HTR-8/SVneo (cell line): Measurements from ENCODE around the gene UBE2D4.
"Not testable (repeated sequence)": the region's sequence is repeated elsewhere in the genome, so short reads cannot be mapped to it uniquely, and the experiment has no call there.

ENCODE experiments used
- DNase-seq: peaks from one replicate; pipeline ENCODE4 v3.0.0; 2011; ENCODE audit warnings: low spot score, mixed read lengths; ENCODE audit not compliant: insufficient read length
- FAIRE-seq: peaks from 2 replicates; lab custom pipeline; 2011; peaks lifted over from hg19 to GRCh38; lab: Jason Lieb, UNC

UBE2D4 gene

DNA sequence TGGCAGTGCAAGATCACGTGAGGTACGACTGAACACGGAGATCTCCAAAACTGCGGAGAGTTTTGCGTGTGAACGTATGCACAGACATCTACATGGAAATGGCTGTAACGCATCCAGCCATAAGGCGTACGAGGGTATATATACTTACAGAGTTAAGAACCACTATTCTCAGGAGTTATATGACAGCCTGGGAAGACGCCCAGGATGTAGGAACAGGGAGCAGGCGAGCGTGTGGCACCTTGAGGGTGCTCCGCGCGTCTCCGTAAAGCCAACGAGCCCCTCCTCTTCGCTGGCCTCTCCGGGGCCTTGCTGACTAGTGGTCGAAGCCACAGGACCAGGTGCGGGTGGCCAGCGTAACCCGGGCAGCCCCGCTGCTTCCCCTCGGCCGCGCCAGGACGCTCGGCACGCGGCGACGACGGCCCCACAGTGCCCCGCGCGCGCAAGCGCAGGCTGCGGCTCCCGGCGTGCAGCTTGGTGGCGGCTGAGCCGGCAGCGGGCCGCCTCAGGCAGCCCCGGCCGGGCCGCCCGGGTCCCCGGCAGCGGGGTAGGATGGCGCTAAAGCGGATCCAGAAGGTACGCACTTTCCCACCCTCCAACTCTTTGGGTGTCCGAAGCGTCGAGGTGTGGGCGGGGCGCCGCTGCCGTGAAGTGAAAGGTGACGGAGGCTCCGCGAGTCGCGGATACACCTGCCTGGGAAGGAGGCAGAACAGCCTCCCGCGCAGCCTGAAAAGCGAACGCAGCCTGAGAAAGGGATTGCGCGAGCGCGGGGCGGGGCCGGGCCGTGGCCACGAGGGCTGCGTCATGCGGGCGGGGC, at the start of gene UBE2D4:
UBE2D4 (plus strand) TSS at position 453 of the 814 bp plus-strand sequence; CDS start at position 550, 97 bp downstream.
- FAIRE-seq (no peak), DNase-seq (peak; percentile 87)

DNA sequence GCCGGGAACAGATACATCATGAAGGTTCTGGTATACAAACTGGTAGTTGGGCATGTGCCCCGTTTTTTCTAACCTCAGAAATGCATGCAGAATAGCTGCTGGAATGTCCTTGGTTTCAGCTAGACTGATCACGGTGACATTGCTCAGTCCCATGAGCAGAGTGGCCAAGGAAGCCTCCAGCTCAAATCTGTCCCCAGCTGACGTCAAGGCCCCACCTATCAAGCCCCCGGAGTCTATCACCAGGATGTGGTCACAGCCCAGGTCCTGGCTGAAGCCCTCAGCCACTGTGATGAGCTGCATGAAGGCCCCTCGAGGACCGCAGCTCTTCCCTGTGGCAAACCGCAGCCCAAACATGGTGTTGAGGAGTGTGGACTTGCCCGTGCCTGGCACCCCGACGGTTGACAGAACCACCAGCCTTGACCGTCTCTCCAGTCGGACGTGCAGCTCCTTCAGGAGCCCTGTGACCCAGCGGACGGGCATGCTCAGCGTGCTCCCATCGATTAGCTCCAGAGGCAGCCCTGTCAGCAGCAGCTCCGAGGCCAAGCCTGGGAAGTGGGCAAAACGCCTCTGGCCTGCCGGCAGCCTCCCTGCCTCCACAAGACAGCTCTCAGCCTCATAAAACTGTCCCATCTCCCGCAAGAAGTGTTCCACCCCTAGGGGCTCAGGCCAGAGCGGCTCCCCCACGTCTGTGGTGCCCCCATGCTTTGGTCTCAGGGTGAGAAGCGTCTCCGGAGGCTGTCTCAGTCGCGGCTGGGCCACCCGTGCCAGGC, 49.1 kb upstream of the UBE2D4 start:
- FAIRE-seq (no peak), DNase-seq (no peak)

DNA sequence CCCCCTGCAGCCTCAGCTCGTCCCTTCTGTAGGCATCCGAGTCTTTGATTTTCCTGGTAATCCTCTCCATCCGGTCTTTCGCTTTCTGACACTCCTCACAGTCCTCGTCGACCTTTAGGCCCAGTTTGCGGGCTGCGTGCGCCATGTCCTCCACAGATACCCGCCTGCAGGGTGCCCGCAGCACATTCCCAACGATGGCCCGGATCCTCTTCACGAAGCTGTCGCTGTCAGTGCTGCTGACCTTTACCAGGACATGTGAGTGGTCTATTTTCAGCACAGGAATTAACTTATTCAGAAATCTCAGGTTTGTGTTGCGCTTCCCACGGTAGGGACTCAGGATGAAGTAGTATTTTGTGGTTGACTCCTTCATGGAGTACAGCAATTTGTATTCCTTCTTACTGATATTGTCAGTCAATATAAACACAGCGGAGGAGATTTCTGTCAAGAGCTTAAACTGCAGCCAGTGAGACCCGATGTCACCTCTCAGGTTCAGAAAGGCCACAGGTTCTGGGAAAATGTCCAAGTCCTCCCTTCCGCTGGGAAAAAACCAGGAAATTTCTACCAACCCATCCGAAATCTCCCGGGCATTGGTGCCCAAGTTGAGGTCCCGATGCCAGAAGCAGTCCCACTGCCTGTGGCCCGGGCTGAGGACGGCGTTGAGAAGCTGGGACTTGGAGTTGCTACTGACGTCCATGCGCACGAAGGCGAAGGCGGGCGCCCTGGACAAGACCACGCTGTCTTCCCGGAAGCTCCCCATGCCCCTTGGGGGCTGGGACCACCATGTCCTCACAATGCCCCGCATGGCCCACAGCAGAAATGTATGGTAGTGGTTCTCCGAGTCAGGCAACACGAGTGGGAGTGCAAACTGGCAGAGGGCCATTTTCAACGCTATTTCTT, 48.0 kb upstream of the UBE2D4 start:
- FAIRE-seq (no peak), DNase-seq (no peak)

DNA sequence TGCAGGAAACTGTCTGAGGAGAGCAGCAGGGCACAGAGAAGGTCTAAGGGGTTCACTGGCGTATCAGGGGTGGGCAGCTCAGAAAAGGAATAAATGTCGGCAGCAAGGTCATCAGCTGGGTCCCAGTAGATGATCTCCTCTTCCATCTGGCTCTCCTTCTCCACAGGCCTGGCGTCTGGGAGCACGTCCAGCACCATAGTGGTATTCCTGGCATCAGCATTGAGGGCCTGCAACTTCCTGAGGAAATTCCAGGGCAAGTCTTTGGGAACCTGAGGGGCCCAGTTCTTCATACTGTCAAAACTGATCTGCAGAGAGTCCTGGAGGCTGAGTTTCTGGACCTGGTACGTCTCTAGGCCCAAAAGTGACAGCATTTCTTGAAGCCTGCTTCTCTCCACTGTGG, 47.4 kb upstream of the UBE2D4 start:
- no peak for DNase-seq
- no peak for FAIRE-seq

DNA sequence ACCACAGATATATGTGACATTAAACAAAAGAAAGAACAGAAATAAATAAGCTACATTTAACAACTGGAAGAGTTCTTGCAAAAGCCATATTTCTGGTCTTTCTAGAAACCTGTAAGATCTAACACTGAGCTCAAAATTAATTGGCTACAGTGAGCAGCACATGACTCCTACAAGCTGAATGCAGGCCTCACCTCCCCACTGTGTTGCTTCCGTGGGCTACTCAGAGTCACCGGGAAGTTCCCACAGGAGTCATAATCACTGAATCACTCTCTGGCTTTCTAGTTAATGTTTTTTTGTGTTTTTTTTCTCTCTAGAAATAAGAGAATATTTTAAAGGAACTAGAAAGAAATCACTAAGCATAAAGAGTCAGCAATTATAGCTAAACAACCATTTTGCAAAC, 46.8 kb upstream of the UBE2D4 start:
- no peak for DNase-seq
- no peak for FAIRE-seq

DNA sequence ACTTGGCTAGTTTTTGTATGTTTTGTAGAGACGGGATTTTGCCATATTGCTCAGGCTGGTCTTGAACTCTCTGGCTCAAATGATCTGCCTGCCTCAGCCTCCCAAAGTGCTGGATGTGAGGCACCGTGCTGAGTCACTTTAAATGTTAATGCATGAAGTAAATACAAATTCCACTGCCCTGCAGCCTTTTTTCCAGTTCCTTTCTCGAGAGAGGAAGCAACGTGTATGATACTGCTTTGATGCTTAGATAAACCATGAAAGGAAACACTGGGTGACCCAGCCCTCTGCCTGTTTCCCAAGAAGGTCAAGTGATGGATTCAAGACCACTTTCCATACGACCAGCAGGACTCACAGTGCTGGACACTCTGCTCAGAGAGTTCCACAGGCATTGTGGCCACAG, 45.6 kb upstream of the UBE2D4 start:
- DNase-seq (no peak), FAIRE-seq (no peak)

DNA sequence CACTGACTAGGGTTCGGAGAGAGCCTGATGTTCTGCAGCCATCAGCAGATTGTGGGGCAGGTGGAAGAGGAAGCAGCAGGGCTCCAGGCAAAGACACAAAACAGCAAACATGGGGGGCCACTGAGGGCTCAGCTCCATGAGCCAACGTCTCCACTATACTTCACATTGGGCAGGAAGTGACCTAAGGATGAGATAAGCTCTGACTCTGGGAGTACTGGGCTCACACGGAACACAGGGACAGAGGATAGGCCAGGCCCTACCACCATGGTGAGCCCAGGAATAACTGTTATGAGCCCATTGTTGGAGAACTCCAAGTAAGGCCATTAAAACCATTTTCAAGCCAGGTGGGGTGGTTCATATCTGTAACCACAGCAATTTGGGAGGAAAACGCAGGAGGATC, 42.0 kb upstream of the UBE2D4 start:
- DNase-seq, result no peak
- no peak for FAIRE-seq

DNA sequence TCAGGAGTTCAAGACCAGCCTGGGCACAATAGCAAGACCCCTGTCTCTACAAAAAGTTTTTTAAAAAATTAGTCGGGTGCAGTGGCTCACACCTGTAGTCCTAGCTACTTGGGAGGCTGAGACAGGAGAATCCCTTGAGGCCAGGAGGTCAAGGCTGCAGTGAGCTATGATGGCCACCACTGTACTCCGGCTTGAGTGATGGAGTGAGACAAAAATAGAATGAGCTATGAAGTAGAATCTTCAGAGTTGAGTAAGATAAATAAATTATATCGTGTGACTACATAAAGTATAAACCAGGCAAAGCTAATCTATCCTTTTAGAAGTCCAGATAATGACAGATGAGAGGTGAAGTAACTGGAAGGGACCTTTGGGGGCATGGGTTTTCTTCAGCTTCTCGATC, 41.6 kb upstream of the UBE2D4 start:
- no peak for FAIRE-seq

DNA sequence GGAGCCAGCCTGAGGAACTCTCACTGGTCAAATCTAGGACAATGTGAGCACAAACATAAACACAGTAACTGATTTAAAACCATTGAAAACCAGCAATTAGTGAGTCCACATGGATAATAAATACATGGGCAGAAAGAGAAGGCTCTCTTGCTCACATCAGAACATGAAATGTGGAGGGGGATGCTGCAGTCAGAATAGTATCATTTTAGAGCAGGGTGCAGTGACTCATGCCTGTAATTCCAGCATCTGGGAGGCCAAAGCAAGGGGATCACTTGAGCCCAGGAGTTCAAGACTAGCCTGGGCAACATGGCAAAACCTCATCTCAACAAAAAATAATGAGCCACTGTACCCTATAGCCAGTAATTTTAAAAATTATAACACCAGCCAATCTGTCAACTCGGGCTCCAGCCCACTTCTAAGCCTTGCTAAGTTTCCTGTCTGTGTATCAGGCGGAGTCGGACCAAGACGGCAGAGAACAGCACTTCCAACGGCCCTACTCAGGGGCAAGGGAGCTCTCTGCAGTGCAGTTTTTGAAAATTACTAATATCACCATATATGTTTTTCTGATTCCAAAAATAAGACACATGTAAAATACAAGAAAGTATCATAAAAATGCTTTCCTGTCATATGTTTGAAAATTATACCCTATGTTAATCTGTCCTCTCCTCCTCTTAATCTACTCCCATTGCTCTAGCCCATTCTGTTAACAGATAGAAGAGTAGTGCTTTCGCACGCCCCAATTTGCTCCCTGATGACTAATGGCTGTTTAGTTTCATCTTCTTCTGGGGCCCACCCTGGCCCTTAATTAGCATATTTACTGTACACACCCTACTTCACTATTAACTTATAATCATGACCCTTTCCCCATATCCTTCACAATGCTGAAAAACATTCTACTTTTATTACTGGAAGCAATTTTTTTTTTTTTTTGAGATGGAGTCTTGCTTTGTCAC, 37.0 kb upstream of the UBE2D4 start:
- DNase-seq (no peak), FAIRE-seq (no peak)

More for the DNA sequence above, 41.6 kb upstream of the UBE2D4 start:
- no peak for DNase-seq

DNA sequence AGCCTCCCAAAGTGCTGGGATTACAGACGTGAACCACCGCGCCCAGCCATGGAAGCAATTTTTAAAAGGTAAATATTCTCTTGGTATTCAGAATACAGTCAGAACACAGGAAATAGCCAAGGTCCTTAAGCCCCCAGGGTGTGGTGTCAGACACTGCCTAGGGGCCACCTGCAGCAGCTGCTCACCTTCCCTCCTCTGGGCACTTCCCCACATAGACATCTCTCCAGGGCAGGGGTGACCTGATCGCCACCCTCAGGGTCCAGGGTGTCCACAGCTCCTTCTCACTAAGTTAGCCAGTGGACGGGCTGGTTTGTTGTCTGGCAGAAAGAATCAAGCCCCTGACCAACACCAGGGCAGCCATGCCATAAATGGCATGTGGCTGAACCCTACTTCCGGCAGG, 35.8 kb upstream of the UBE2D4 start:
- DNase-seq (no peak), FAIRE-seq (no peak)

DNA sequence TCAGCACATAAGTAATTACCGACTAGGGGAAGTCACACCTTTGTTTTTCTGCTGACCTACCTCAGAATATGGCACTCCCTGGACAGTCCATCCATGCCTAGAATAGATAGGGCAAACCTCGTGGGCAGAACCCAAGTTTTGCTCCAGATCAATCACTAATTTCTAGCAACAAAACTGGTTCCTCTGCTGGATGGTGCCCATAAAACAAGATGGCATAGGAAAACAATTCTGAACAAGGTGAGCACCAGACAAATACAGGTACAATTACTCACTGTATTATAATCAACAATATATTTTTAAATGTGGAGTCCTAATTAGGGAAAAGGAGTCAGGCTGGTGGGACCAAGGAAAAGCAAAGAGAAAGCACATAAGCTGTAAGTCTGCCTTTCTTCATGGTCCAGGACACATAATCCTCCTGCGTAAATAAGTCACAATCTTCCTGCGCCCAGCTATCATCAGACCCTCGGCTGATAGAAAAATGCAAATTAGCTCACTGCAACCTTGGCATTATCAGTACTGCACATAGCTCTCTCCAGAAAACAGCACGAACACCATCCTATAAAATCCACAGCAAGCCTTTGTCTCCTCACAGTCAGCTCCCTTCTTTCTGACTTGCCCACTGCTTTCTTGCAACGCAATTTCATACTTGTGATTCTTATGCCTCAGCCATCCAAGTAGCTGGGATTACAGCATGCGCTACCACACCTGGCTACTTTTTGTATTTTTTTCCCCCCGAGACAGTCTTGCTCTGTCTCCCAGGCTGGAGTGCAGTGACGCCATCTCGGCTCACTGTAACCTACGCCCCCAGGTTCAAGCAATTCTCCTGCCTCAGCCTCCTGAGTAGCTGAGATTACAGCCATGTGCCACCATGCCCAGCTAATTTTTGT, 34.9 kb upstream of the UBE2D4 start:
- FAIRE-seq, result no peak

DNA sequence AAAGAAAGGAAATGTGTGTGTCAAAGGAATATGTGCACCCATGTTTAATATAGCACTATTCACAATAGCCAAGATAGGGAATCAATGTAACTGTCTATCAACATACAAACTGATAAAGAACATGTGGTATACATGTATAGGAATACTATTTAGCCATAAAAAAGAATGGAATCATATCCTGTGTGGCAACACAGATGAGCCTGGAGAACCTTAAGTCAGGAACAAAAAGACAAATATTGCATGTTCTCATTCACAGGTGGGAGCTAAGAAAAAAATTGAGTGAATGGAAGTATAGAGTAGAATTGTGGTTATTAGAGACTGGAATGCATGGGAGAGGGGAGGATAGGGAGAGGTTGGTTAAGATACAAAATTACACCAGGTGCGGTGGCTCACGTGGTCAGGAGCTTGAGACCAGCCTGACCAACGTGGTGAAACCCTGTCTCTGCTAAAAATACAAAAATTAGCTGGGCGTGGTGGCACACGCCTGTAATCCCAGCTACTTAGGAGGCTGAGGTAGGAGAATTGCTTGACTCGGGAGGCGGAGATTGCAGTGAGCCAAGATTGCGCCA, 30.3 kb upstream of the UBE2D4 start:
- DNase-seq (no peak), FAIRE-seq (no peak)

More for the DNA sequence above, 34.9 kb upstream of the UBE2D4 start:
- DNase-seq, result no peak

DNA sequence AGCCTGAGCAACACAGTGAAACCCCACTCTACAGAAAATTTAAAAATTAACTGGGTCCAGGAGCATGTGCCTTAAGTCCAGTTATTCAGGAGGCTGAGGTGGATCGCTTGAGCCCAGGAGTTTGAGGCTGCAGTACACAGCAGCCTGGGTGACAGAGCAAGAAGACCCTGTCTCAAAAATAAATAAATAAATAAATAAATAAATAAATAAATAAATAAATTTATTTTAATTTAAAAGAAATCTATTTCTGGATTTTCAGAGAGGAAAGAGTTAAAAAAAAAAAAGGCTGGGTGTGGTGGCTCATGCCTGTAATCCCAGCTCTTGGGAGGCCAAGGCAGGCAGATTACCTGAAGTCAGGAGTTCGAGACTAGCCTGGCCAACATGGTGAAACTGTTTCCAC, 27.7 kb upstream of the UBE2D4 start:
- FAIRE-seq, DNase-seq: not testable (repeated sequence)

DNA sequence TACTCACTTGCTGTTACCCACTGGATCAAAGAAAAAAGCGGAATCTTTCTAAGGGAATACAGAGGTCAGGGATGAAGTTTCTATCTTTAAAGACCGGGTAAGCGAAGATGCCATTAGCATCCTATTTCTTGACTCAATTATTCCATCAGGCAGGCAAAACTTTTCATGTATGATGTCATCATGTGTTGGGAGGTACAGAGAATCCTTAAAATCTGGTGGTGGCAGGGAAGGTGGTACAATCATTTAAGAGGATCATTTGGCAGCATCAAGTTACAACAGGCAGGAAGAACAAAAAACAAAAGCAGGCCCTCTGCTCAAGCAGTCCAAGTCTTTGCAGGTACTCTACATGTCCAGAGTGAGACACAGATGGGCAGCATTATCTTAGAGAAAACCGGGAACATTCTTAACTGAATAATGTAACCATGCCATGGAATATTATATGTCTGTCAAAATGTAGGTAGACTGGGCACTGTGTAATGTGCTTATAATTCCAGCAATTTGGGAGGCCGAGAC, 23.6 kb upstream of the UBE2D4 start:
- FAIRE-seq (no peak), DNase-seq (no peak)

DNA sequence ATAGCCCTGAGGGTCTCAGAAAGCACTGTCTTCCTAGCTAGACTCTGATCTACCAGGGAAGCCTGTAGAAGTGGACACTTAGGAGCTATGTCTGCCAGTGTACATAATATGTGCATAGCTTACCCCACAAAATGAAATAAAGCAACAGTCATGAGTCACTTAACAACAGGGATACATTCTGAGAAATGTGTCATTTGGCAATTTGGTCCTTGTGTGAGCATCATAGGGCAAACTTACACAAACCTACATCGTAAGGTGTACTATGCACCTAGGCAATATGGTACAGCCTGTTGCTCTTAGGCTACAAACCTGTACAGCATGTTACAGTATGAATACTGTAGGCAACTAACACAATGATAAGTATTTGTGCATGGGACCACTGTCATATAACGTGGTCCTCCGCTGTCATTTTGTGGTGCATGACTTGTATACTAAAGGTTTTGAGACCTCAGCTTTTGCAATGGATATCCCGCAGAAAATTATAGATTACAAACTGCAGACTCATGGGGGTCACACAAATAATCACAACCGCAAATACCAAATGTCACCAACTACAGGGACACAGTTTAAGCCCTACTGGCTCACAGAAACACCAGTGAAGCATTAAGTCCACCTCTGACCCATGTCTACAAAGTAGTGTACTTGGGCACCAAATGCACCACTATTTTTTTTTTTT, 21.6 kb upstream of the UBE2D4 start:
- FAIRE-seq, result no peak

DNA sequence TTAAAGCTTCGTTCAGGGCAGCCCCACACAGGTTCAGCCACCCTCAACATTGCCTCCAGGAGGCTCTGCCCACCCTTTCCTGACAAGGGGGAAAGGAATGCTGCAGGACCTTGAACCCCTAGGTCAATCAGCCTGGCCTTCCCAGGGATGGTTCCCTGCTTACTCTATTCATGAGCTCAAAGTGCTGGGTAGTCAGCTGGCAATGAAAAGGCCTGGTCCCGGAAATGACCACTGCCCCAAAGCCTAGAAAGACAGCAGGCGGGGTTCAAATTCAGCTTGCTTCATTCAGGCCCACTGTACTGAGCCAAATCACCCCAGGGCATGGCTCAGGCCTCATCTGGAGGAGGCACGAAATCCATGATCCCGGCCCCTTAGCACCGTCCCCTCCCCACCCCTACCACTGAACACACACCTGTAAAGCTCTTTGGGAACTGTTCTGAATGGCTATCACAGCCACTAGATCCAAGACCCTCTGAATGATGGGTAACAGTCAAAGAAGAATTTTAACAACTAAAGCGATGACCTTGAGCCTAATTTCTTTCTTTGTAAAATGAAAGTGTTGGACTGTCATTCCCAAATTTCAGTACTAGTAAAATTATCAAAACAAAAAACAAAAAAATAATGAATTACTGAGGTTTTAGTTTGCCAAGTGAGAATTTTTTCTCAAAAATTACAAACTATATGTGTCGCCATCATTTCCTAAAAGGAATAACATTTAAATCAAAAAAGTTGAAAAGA, 20.9 kb upstream of the UBE2D4 start:
- FAIRE-seq (no peak), DNase-seq (peak; percentile 39)

More for the DNA sequence above, 21.6 kb upstream of the UBE2D4 start:
- DNase-seq, result no peak

DNA sequence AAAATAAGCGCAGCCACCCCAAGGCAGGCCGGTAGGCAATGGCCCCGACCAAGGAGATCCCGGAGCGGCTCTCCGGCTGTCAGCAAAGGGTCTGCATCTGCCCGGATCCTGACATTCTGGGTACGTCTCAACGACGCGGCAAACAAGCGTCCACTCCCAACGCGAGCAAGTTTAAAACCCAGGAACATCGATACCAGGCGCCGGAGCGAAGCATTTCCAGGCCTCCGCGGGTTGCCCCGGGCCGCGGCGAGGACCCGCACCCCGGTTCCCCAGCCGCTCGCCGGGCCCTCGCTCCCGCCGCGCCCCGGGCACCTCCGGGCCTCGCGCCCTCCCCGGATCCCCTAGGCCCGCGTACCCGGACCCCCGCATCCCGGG, 20.3 kb upstream of the UBE2D4 start:
- no peak for FAIRE-seq
- peak; percentile 41 for DNase-seq
